Stimulated activated CD4-positive, alpha-beta T cell treated with anti-CD3 and anti-CD28 coated beads, Interleukin-2, amount 100 ng/mL, for 48 hours (primary cell): Measurements from ENCODE around the gene SNRNP40.
"Not testable (repeated sequence)": the region's sequence is repeated elsewhere in the genome, so short reads cannot be mapped to it uniquely, and the experiment has no call there.

ENCODE experiments used
- DNase-seq, 2 donors: peaks; one replicate each; pipeline ENCODE4 v3.0.0-alpha.2; 2020

Gene SNRNP40

GRCh38 chr1:31296486-31297276, at the start of gene SNRNP40, which contains the start of gene ZCCHC17:
TSS of gene SNRNP40 (minus strand) at chr1:31296788. CDS start at chr1:31296751, 37 bp downstream.
TSS of gene ZCCHC17 (plus strand) at chr1:31297032. CDS start at chr1:31310099, 13,067 bp downstream.
- peak; percentile 81 to 84 for DNase-seq

GRCh38 chr1:31345635-31346034, 49.0 kb upstream of the SNRNP40 start:
- no peak for DNase-seq

GRCh38 chr1:31344503-31344902, 47.9 kb upstream of the SNRNP40 start:
- DNase-seq, result no peak

- no peak for DNase-seq
Observed at GRCh38 chr1:31336687-31337467, 40.3 kb upstream of the SNRNP40 start.

GRCh38 chr1:31335007-31335406, 38.4 kb upstream of the SNRNP40 start:
- no peak for DNase-seq

- DNase-seq, result no peak
Observed at GRCh38 chr1:31327381-31327780, 30.8 kb upstream of the SNRNP40 start.

- DNase-seq, result no peak
Observed at GRCh38 chr1:31326461-31326860, 29.9 kb upstream of the SNRNP40 start.

GRCh38 chr1:31324992-31325391, 28.4 kb upstream of the SNRNP40 start:
- DNase-seq, result no peak

- DNase-seq, result no peak
Observed at GRCh38 chr1:31324093-31324492, 27.5 kb upstream of the SNRNP40 start.

GRCh38 chr1:31318146-31318545, 21.6 kb upstream of the SNRNP40 start:
- no peak for DNase-seq

GRCh38 chr1:31315902-31316301, 19.3 kb upstream of the SNRNP40 start:
- no peak for DNase-seq

GRCh38 chr1:31310198-31310597, 13.6 kb upstream of the SNRNP40 start:
- DNase-seq, result no peak

GRCh38 chr1:31308036-31308435, 11.4 kb upstream of the SNRNP40 start:
- no peak for DNase-seq

GRCh38 chr1:31306278-31306677, 9.7 kb upstream of the SNRNP40 start:
- DNase-seq, result no peak

GRCh38 chr1:31302709-31303441, 6.3 kb upstream of the SNRNP40 start:
- DNase-seq, result no peak

- DNase-seq, result no peak
Observed at GRCh38 chr1:31300193-31300592, 3.6 kb upstream of the SNRNP40 start.

GRCh38 chr1:31299365-31299764, 2.8 kb upstream of the SNRNP40 start:
- DNase-seq, result no peak

GRCh38 chr1:31297277-31298247, 974 bp upstream of the SNRNP40 start:
- DNase-seq, result no peak

- no peak for DNase-seq
Observed at GRCh38 chr1:31295874-31296485, 608 bp downstream of the SNRNP40 start.

GRCh38 chr1:31289021-31289420, 7.6 kb downstream of the SNRNP40 start:
- DNase-seq, result no peak

GRCh38 chr1:31287791-31288190, 8.8 kb downstream of the SNRNP40 start:
- DNase-seq, result not testable (repeated sequence)

- not testable (repeated sequence) for DNase-seq
Observed at GRCh38 chr1:31282426-31282825, 14.2 kb downstream of the SNRNP40 start.
